NCI-H524 (cell line): ENCODE data around the gene COPS9.

Experiments
- DNase-seq, 2 experiments: peaks; one replicate each; lab custom pipeline; 2025; lab: John Stamatoyannopoulos, UW

Gene COPS9

DNA sequence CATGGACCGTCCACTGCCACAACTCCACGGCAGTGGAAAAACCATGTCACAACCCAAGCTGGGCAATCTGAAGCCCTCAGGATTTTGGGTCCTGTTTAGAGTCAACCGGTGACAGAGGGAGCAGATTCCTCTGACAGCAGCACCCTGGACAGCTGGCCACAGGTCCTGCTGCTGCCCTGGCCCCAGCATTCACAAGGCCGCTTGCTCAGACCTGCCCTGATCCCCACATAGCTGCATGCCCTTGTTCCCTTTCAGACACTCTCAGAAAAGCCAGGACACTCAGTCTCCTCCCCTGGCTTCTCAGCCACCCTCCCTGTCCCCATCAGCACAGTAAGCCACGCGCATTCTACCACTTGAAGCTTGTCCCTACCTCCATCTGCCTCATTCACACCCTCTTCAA is 1.6 kb downstream of the COPS9 start:
- DNase-seq = no peak

GRCh38 chr2:240133401-240133800 is 2.7 kb downstream of the COPS9 start:
- no peak for DNase-seq

DNA sequence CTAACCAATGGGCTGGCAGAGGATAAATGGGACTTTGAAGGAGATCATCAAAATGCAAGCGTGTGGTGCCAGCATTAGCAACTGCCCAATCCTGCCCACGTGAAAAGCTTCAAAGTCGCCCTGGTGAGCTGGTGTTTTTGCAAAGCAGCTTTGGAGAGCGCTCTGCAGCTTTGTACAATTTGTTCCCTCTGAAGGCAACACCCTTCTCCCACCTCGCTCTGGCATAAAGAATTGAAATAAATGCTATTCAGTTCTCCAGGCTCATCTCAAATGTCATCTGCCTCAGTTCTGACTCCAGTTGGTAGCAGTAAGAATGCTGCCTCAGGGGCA is 3.5 kb downstream of the COPS9 start:
- no peak for DNase-seq

DNA sequence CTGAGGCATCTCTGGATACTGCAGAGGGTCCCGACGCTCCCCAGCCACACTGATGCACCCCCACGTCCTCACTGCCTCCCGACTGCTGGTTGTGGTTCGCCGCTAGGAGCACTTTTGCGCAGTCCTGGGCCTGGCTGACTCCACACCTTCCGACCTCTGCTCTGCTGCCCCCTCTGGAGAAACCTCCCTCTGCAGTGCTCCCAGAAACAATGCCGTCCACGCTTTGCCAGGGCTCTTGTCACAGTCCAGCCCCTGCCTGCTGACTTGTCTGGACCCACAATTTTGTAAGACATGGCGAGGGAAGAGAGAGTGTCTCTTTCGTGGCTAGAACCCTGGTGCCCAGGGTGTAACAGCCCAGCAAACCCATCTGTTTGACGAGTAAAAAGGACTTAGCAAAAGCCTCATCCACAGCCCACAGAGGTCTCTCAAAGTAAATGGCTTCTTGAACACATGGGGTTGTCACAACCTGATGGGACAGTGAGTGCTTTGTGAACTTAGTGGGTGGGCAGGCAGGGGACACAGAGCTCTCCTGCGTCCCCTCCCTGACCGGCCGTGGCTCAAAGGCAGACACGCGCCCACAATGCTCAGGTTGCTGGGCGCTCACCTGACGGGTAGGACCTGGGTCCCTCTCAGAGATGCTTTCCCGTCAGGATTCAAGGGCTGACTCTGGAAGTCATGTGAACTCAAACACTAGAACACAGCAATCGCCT is 4.0 kb downstream of the COPS9 start:
- no peak for DNase-seq

DNA sequence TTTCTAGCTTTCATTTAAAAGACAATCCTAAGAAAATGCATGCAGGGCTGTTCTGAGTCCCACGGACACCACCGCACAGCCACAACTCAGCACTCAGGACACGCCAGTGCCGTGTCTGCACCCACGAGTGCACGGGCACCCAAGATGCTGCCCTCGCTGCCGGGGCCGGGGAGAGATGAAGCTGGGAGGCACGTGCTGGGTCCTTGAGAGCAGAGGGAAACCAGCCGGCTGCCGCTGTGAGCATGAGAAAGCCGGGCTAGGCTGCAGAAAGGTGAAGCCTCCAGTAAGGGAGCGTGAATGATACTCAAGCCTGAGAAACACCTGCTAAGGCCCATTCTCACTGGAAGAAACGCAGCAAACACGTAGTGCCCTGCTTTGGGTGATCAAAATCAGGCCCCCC is 4.8 kb downstream of the COPS9 start:
- DNase-seq = no peak

DNA sequence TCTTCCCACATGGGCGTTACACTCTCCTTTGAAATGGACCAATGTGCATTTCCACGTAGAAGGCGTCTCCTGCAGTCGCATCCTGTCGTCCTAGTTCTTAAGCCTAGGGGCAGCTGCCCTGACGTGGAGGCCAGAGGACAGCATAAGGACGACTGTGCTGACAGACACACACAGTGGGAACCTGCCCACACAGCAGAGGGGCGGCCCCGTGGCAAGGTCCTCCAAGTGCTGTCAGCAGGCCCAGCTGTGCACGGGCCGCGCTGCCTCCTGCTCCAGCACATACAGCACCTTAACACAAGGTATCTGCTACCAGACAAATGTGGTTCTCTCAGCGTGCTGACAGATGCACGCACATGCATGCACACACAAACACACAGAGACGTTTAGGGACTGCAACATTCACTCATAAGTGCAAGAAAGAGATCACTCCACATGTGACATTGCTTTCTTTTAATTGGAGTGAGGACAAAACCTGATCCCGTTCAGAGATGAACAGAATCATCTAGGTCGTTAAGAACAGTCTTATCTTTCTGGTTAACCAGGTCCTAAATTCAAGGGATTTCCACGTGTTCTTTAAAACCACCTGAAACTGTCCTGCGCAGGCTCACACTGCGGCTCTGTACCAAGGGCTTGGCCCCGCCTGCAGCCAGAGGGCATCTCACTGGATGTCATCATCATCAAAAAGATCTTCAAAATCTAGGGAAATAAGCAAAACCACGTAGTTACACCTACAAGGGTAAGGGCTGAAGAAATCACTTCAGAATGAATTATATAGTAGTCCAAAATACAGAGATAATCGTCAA is 5.5 kb downstream of the COPS9 start:
- DNase-seq = no peak

DNA sequence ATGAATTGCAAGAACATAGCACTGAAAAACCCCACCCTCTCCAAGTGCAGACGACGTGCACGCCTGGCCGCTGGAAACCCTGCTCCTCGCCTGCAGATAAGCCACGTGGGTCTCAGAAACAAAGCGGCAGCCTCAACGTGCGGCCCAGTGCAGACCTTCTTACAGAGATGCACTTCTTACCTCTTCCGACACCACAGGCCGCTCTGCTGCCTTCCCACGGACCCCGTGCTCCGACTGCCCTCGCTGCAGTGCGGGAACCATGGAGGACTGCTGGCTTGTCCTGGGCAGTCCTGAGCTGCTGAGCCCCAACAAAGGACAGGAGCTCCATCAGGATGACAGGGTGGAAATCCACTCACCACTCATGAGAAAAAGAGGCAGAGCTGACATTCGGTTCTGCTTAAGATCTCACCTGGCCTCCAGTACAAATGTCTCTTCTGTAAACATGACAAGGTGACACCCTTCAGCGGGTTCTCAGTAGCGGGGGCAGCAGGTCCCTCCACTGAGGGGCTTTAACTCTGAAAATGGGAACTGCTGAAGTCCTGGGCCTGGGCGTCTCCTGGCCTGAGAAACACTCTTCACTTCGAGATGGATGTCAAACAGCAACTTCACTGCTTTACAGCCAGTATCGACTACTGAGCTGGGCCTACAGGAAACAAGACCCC is 6.2 kb downstream of the COPS9 start:
- no peak for DNase-seq

DNA sequence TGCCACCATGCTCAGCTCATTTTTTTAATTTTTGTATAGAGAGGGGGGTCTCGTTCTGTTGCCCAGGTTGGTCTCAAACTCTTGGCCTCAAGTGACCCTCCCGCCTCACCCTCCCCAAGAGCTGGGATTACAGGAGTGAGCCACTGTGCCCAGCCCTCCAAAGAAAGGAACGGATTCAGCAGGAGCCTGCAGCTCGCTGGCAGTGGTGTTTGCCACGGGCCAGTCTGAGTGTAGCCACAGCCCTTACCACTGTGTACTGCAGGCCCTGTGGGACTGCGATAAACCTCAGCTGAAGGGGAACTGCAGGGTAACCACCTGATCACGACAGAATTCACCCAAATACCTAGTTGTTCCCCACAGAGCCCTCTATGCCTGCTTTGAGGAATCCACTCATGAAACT is 6.8 kb downstream of the COPS9 start:
- no peak for DNase-seq

- no peak for DNase-seq
Measured at GRCh38 chr2:240128608-240129145, 7.4 kb downstream of the COPS9 start.

GRCh38 chr2:240127911-240128607 is 8.0 kb downstream of the COPS9 start:
- DNase-seq = no peak

DNA sequence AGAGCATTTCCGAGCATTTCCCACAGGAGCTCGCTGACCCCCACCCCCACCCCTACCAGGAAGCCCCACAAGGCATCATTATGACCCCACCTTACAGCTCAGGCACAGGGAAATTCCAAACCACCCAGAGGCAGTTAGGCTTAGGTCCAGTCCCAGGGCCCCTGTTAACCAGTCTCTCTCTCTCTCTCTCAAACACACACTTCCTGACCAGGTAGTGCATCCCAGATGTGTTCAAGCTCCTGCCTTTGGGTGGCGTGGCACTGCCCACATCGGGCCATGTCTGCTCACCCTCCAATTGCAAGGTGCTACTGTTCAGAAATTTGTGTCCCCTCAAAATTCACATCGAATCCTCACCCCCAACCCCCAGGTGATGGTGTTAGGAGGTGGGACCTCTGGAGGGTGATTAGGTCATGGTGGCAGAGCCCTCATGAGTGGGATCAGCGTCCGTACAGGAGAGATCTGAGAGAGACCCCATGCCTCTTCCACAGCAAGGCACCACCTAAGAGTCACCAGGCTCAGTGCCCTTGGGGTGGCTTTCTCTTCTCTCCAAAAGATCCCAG is 8.8 kb downstream of the COPS9 start:
- DNase-seq = no peak

DNA sequence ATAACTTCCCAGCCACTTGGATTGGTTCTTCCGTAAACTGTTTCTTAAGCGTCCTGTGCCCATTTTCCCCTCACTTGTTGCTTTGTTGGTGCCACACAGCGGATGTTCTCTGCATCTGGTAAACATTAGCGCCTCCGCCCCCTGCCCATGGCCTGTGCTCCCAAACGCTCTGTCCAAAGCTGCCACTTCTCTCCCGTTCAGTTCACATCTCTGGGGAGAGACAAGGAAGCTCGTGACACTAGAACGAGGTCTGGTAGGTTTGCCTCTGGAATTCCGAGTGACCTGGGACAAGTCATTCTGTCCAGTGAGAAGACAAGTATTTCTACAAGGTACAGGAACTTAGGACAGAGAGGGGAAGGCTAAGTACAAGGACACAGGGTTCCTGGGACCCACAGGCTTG is 9.4 kb downstream of the COPS9 start:
- DNase-seq = no peak

- DNase-seq = no peak
Measured at GRCh38 chr2:240125742-240126141, 10.4 kb downstream of the COPS9 start.

DNA sequence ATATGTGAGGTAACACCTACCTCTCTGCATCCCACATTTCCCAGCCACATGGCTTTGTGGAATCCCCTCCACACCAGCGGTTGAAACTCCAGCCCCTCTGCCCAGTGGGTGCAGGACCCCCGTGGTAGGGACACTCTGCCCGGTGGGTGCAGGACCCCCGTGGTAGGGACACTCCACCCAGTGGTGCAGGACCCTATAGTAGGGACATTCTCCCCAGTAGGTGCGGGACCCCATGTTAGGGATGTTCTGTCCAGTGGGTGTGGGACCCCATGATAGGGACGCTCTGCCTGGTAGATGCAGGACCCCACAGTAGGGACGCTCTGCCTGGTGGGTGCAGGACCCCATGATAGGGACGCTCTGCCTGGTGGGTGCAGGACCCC is 11.5 kb downstream of the COPS9 start:
- DNase-seq = no peak

GRCh38 chr2:240123821-240124650 is 12.1 kb downstream of the COPS9 start:
- DNase-seq = no peak

- no peak for DNase-seq
Measured at GRCh38 chr2:240121675-240122074, 14.4 kb downstream of the COPS9 start.

DNA sequence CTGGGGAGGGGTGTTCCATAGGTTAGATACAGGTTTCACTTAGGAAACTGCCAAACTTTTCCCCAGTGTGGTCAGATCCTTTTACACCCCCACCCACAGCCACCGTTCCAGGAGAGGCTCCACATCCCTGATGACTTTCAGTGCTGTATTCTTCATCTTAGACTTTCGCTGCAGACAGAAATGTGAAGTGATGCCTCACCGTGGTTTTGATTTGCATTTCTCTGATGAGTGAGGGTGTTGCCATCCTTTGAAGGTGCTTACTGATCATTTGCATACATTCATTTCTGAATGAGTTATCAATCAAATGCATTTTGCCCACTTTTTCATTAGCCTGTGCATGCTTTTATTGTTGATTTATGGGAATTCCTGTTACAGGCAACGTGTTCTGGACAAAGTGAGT is 14.9 kb downstream of the COPS9 start:
- no peak for DNase-seq

DNA sequence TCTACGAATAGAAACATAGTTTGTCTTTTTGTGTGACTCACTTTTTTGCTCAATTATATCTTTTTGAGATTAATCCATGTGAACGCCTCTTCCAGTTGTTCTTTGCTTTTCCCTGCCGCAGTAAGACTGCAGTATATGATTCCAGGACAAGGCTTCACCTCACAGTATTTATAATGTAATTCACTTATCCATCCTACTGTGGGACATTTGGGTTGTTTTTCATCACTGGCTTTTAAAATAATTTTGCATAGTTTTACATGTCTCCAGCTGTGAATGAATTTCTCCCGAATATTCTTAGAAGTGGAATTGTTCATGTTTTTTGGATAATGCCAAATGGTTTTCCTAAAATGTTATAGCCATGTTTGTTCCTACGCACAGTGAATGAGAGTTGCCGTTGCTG is 21.9 kb downstream of the COPS9 start:
- DNase-seq = no peak

GRCh38 chr2:240112914-240113690 is 23.0 kb downstream of the COPS9 start:
- DNase-seq = no peak

GRCh38 chr2:240111253-240111652 is 24.9 kb downstream of the COPS9 start:
- peak; percentile 88 to 95 for DNase-seq
